Activated CD8-positive, alpha-beta T cell treated with anti-CD3 and anti-CD28 coated beads for 36 hours (primary cell): ENCODE results near the gene C1QL4. TPM values are rescaled to one million over a fixed set of nuclear protein-coding genes. Genes with fewer than 3 reads are reported as not detected.
"Not testable (repeated sequence)": the region's sequence is repeated elsewhere in the genome, so short reads cannot be mapped to it uniquely, and the experiment has no call there.

Experiments used
- ATAC-seq: fragments of 200-7000 bp; cut with Tn5 transposase; one replicate; pipeline ENCODE4 v1.10.0; 2021; ENCODE audit warnings: mild to moderate bottlenecking, moderate library complexity
- CTCF ChIA-PET: fragments of 350-600 bp; sonication (Branson Sonifier 250); formaldehyde crosslinking; loops from one replicate; lab custom pipeline; 2021; ENCODE audit warnings: antibody characterized with exemption; lab: Charles Lee
- POLR2A ChIA-PET: fragments of 350-600 bp; sonication (Branson Sonifier 250); formaldehyde crosslinking; loops from one replicate; lab custom pipeline; 2021; ENCODE audit warnings: antibody characterized with exemption; lab: Charles Lee
- DNase-seq: peaks from one replicate; pipeline ENCODE4 v3.0.0-alpha.2; 2020
- H3K27ac Mint-ChIP-seq: one replicate; pipeline ENCODE4 v1.8.0; 2021; ENCODE audit warnings: mild to moderate bottlenecking, mixed read lengths
- H3K27me3 Mint-ChIP-seq: one replicate; pipeline ENCODE4 v1.8.0; 2021; ENCODE audit warnings: mixed read lengths
- H3K36me3 Mint-ChIP-seq: one replicate; pipeline ENCODE4 v1.8.0; 2021; ENCODE audit warnings: low read depth, mixed read lengths
- H3K4me1 Mint-ChIP-seq: one replicate; pipeline ENCODE4 v1.8.0; 2021; ENCODE audit warnings: low read depth, mixed read lengths
- H3K4me3 Mint-ChIP-seq: one replicate; pipeline ENCODE4 v1.8.0; 2021; ENCODE audit warnings: mild to moderate bottlenecking, moderate library complexity, mixed read lengths
- H3K9me3 Mint-ChIP-seq: one replicate; pipeline ENCODE4 v1.8.0; 2021; ENCODE audit warnings: mixed read lengths
- CTCF ChIP-seq: fragments of 200-600 bp; IDR thresholded peaks from one replicate; pipeline ENCODE4 v1.8.0; 2022; ENCODE audit warnings: antibody characterized with exemption, mild to moderate bottlenecking
- intact Hi-C: fragments of 100-400 bp; cut with micrococcal nuclease; formaldehyde crosslinking; loops from one replicate; pipeline ENCODE4 v1.10.0; 2022
- total RNA-seq, 2 experiments: library from RNA; stranded (reverse); gene quantifications; one replicate each; pipeline ENCODE4 v1.2.3, GENCODE V29; 2021

The C1QL4 gene
- total RNA-seq, 2 experiments from 2014 or later: not detected

- DNase-seq: peak; percentile 98
- Mint-ChIP-seq H3K27me3 (no peaks in the 10 kb centered on the region), H3K27ac (peak within 1 kb of the TSS; percentile 92), H3K4me3 (peak within 1 kb of the TSS; percentile 100), H3K36me3 (peaks cover 23% of the 10 kb centered on the region), H3K4me1 (peaks cover 10% of the 10 kb centered on the region), H3K9me3 (no peaks in the 10 kb centered on the region)
- ChIA-PET CTCF (interaction anchor here (0.8 to 4.7 kb wide), 16 partner anchors 9 to 419 kb away, joined by 3 to 42 read pairs (median 4); partner anchors contain the start of genes C1QL4, DNAJC22, PRPH and TMBIM6), POLR2A (interaction anchor here (0.7 to 2.7 kb wide), 10 partner anchors 9 to 58 kb away, joined by 3 to 17 read pairs (median 4); partner anchors contain the start of genes PRPH and TUBA1C)
- ATAC-seq: peak; percentile 96
- intact Hi-C loops: no loop called here
- no peak for TF ChIP-seq CTCF
Measured at GRCh38 chr12:49322708-49323523, 14.1 kb downstream of the C1QL4 start, which contains the start of gene TROAP. TSS of gene TROAP (plus strand) at chr12:49323255. CDS start at chr12:49323609, 354 bp downstream.

GRCh38 chr12:49322367-49322707 lies 14.7 kb downstream of the C1QL4 start:
- Mint-ChIP-seq H3K4me3 (peak overlapping the region; percentile 100), H3K4me1 (peaks cover 10% of the 10 kb centered on the region), H3K27ac (peak overlapping the region; percentile 92), H3K36me3 (peaks cover 18% of the 10 kb centered on the region), H3K9me3 (no peaks in the 10 kb centered on the region), H3K27me3 (no peaks in the 10 kb centered on the region)
- TF ChIP-seq CTCF: no peak
- no peak for DNase-seq
- POLR2A ChIA-PET: interaction anchor here (0.7 to 2.7 kb wide), 9 partner anchors 10 to 58 kb away, joined by 3 to 17 read pairs (median 5); partner anchors contain the start of genes PRPH and TUBA1C
- intact Hi-C loops: no loop called here
- CTCF ChIA-PET: interaction anchor here (1.0 to 4.7 kb wide), 13 partner anchors 9 to 419 kb away, joined by 3 to 42 read pairs (median 11); partner anchors contain the start of genes C1QL4, DNAJC22, PRPH and TMBIM6
- no peak for ATAC-seq

- H3K36me3 Mint-ChIP-seq: peaks cover 13% of the 10 kb centered on the region
- ATAC-seq, H3K4me1 Mint-ChIP-seq, POLR2A ChIA-PET, H3K9me3 Mint-ChIP-seq, H3K4me3 Mint-ChIP-seq, intact Hi-C loops, H3K27ac Mint-ChIP-seq, DNase-seq, H3K27me3 Mint-ChIP-seq: not testable (repeated sequence)
- CTCF ChIA-PET: interaction anchor here (0.7 to 4.7 kb wide), 5 partner anchors 22 to 69 kb away, joined by 3 to 42 read pairs (median 5); partner anchors contain the start of gene PRPH
- TF ChIP-seq CTCF: peak; percentile 34
Measured at GRCh38 chr12:49320411-49321103, 16.4 kb downstream of the C1QL4 start.

DNA sequence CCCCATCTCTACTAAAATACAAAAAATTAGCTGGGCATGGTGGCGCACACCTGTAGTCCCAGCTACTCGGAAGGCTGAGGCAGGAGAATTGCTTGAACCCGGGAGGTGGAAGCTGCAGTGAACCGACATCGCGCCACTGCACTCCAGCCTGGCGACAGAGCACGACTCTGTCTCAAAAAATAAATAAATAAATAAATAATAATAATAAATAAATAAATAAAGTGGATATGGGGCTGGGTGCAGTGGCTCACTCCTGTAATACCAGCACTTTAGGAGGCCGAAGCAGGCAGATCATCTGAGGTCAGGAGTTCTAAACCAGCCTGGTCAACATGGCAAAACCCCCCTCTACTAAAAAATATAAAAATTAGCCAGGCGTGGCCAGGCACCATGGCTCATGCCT lies 19.9 kb downstream of the C1QL4 start:
- CTCF ChIA-PET: interaction anchor here (1.3 to 2.7 kb wide), 2 partner anchors 16 to 21 kb away, joined by 3 to 7 read pairs; no protein-coding TSS in a partner anchor
- H3K4me1 Mint-ChIP-seq, H3K9me3 Mint-ChIP-seq, ATAC-seq, intact Hi-C loops, DNase-seq, POLR2A ChIA-PET, H3K27me3 Mint-ChIP-seq, H3K27ac Mint-ChIP-seq, H3K36me3 Mint-ChIP-seq, H3K4me3 Mint-ChIP-seq: not testable (repeated sequence)

DNA sequence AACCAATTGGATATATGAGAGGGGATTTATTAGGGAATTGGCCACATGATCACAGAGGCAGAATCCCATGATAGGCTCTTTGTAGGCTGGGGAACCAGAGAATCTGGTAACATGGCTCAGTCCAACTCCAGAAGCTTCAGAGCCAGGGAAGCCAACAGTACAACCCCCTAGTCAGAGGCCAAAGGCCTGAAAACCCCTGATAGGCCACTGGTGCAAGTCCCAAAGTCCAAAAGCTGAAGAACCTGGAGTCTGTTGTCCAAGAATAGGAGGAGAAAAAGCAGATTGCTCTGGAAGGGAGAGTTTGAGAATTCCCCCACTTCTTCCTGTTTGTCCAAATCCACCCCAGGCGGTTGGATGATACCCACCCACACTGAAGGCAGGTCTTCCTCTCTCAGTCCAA lies 22.2 kb downstream of the C1QL4 start:
- ChIA-PET CTCF (interaction anchor here (1.6 to 1.8 kb wide), 2 partner anchors 18 to 27 kb away, joined by 5 to 8 read pairs; no protein-coding TSS in a partner anchor), POLR2A (no interaction called here)
- H3K9me3 Mint-ChIP-seq: no peaks in the 10 kb centered on the region
- no peak overlapping the region for H3K27ac Mint-ChIP-seq
- DNase-seq (no peak), ATAC-seq (no peak)
- intact Hi-C loops: no loop called here
- TF ChIP-seq CTCF: no peak
- no peaks in the 10 kb centered on the region for H3K36me3 Mint-ChIP-seq
- no peaks in the 10 kb centered on the region for H3K4me1 Mint-ChIP-seq
- no peak overlapping the region for H3K4me3 Mint-ChIP-seq
- H3K27me3 Mint-ChIP-seq: peaks cover 4% of the 10 kb centered on the region

- H3K27ac Mint-ChIP-seq, CTCF ChIA-PET, H3K4me3 Mint-ChIP-seq, H3K36me3 Mint-ChIP-seq, intact Hi-C loops, H3K9me3 Mint-ChIP-seq, ATAC-seq, DNase-seq, H3K4me1 Mint-ChIP-seq, POLR2A ChIA-PET: not testable (repeated sequence)
- H3K27me3 Mint-ChIP-seq: peaks cover 23% of the 10 kb centered on the region
Measured at GRCh38 chr12:49310451-49311000, 26.5 kb downstream of the C1QL4 start.
